SK-N-SH (cell line): ENCODE data around the gene MGA. TPM values are rescaled to one million over a fixed set of nuclear protein-coding genes. Genes with fewer than 3 reads are reported as not detected.

Experiments
- CTCF ChIA-PET: fragments of 300-600, 350-600 bp; formaldehyde crosslinking; extraction: SDS; loops from one replicate; lab custom pipeline; 2021; lab: Yijun Ruan, JAX
- POLR2A ChIA-PET: fragments of 350-600 bp; sonication (Branson Sonifier 250); formaldehyde crosslinking; extraction: SDS; loops from one replicate; lab custom pipeline; 2020; ENCODE audit warnings: antibody characterized with exemption, inconsistent platforms; lab: Yijun Ruan, JAX
- DNase-seq: peaks from one replicate; pipeline ENCODE4 v3.0.0; 2012
- H2AFZ ChIP-seq: fragments of 200-600 bp; sonication (generic); 2 replicates; pipeline ENCODE4 v1.8.1; 2016; ENCODE audit warnings: antibody characterized with exemption, mild to moderate bottlenecking, low read depth
- H3F3A ChIP-seq: fragments of 200-600 bp; sonication (generic); replicated peaks from 2 replicates; pipeline ENCODE3; 2016; ENCODE audit warnings: antibody characterized with exemption, mild to moderate bottlenecking; ENCODE audit not compliant: insufficient read depth
- H3K27ac ChIP-seq, 2 experiments: fragments of 200-500 bp in 1 of 2; fragments of 200-600 bp in 1 of 2; sonication (Bioruptor generic) in 1 of 2; sonication (generic), shearing (Covaris generic) in 1 of 2; 2 replicates each; pipeline versions ENCODE4 v1.5.1 to v1.6.1; 2014 to 2016; ENCODE audit warnings: low read depth in 2 of 2, inconsistent platforms in 1 of 2, low read length in 1 of 2, mild to moderate bottlenecking in 1 of 2, mixed read lengths in 1 of 2
- H3K27me3 ChIP-seq: fragments of 200-600 bp; sonication (generic), shearing (Covaris generic); 2 replicates; pipeline ENCODE4 v1.6.1; 2016; ENCODE audit warnings: mixed run types; ENCODE audit not compliant: insufficient read depth
- H3K36me3 ChIP-seq, 2 experiments: fragments of 200-500 bp in 1 of 2; fragments of 200-600 bp in 1 of 2; sonication (Bioruptor generic) in 1 of 2; sonication (generic) in 1 of 2; replicated peaks in 1 of 2; 2 replicates each; pipeline versions ENCODE3 to v1.5.1; 2014 to 2016; ENCODE audit warnings: low read length in 1 of 2, mild to moderate bottlenecking in 1 of 2; ENCODE audit not compliant: insufficient read depth in 2 of 2, control insufficient read depth in 1 of 2
- H3K4me1 ChIP-seq, 2 experiments: fragments of 200-500 bp in 1 of 2; fragments of 200-600 bp in 1 of 2; sonication (Bioruptor generic) in 1 of 2; sonication (generic), shearing (Covaris generic) in 1 of 2; 2 replicates each; pipeline versions ENCODE4 v1.5.1 to v1.6.1; 2014 to 2016; ENCODE audit warnings: low read depth in 1 of 2, low read length in 1 of 2, mixed run types in 1 of 2; ENCODE audit not compliant: insufficient read depth in 2 of 2, control insufficient read depth in 1 of 2
- H3K4me2 ChIP-seq: fragments of 200-600 bp; sonication (generic), shearing (Covaris generic); 2 replicates; pipeline ENCODE4 v1.6.1; 2017; ENCODE audit warnings: mixed run types
- H3K4me3 ChIP-seq, 2 experiments: fragments of 200-500 bp in 1 of 2; fragments of 200-600 bp in 1 of 2; sonication (Bioruptor generic) in 1 of 2; sonication (generic), shearing (Covaris generic) in 1 of 2; 2 replicates each; pipeline versions ENCODE4 v1.5.1 to v1.8.1; 2014 to 2016; ENCODE audit warnings: low read depth in 2 of 2, inconsistent platforms in 1 of 2, low read length in 1 of 2, mild to moderate bottlenecking in 1 of 2, mixed read lengths in 1 of 2, moderate library complexity in 1 of 2
- H3K79me2 ChIP-seq: fragments of 200-600 bp; sonication (generic); 2 replicates; pipeline ENCODE4 v1.8.1; 2017; ENCODE audit warnings: mild to moderate bottlenecking; ENCODE audit not compliant: insufficient read depth
- H3K9ac ChIP-seq: fragments of 200-600 bp; sonication (generic); 2 replicates; pipeline ENCODE4 v1.6.1; 2017; ENCODE audit warnings: mixed run types
- H3K9me2 ChIP-seq: fragments of 200-600 bp; sonication (generic); 2 replicates; pipeline ENCODE4 v1.6.1; 2017; ENCODE audit warnings: mixed run types
- H3K9me3 ChIP-seq: fragments of 200-600 bp; sonication (generic); 2 replicates; pipeline ENCODE4 v1.6.1; 2017; ENCODE audit warnings: mixed run types, mild to moderate bottlenecking, moderate library complexity
- H4K20me1 ChIP-seq: fragments of 200-600 bp; sonication (generic); 2 replicates; pipeline ENCODE4 v1.6.1; 2017; ENCODE audit warnings: mild to moderate bottlenecking, mixed run types; ENCODE audit not compliant: insufficient read depth
- MXI1 ChIP-seq: IDR thresholded peaks from 2 replicates; pipeline ENCODE4 v1.6.1; 2012; ENCODE audit warnings: mild to moderate bottlenecking, low read depth, low read length, improper control_type of control experiment
- NRF1 ChIP-seq: IDR thresholded peaks from 2 replicates; pipeline ENCODE4 v1.6.1; 2012; ENCODE audit warnings: low read depth, mild to moderate bottlenecking, low read length
- PBX3 ChIP-seq: IDR thresholded peaks from 2 replicates; pipeline ENCODE4; 2012
- TAF1 ChIP-seq: IDR thresholded peaks from 2 replicates; pipeline ENCODE4 v1.6.1; 2012; ENCODE audit warnings: low read depth, mild to moderate bottlenecking, low read length, moderate library complexity, borderline replicate concordance
- TCF12 ChIP-seq: IDR thresholded peaks from 2 replicates; pipeline ENCODE4 v1.4.0; 2012
- USF1 ChIP-seq: IDR thresholded peaks from 2 replicates; pipeline ENCODE4 v1.4.0; 2012; ENCODE audit warnings: low read depth, borderline replicate concordance
- WGBS: methylation state at CpG from one replicate; pipeline ENCODE4 v1.1.6; 2017; ENCODE audit warnings: low lambda C conversion rate; 5-methylcytosine and 5-hydroxymethylcytosine counted together
- polyA plus RNA-seq, 3 experiments: library from polyadenylated mRNA; depleted of rRNA; stranded (reverse); fragments of >200 nt; gene quantifications; 2 replicates each; pipeline ENCODE4 v1.2.3, GENCODE V29; 2012
- TF ChIP-seq, protein P1 (sequence below): fragments of 150-350 bp; IDR thresholded peaks from 2 replicates; pipeline ENCODE4 v1.6.1; 2016; ENCODE audit warnings: mild to moderate bottlenecking, low read depth, low read length
- TF ChIP-seq, protein P2 (sequence below): IDR thresholded peaks from 2 replicates; pipeline ENCODE4 v1.6.1; 2012; ENCODE audit warnings: mild to moderate bottlenecking, low read depth, low read length, moderate library complexity

MGA gene
- polyA plus RNA-seq, 1 of the 3 experiments (the other 2 are of a cell fraction) = 2.3 TPM

GRCh38 chr15:41820791-41821423, 160.7 kb downstream of the MGA start (continued):
- TF ChIP-seq PBX3 = no peak
- no peak for TF ChIP-seq NRF1
- TF ChIP-seq, protein P1, sequence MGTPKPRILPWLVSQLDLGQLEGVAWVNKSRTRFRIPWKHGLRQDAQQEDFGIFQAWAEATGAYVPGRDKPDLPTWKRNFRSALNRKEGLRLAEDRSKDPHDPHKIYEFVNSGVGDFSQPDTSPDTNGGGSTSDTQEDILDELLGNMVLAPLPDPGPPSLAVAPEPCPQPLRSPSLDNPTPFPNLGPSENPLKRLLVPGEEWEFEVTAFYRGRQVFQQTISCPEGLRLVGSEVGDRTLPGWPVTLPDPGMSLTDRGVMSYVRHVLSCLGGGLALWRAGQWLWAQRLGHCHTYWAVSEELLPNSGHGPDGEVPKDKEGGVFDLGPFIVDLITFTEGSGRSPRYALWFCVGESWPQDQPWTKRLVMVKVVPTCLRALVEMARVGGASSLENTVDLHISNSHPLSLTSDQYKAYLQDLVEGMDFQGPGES = no peak
- TF ChIP-seq TCF12 = no peak

- no peak overlapping the region for H3K4me2 ChIP-seq
- no peak overlapping the region for H3K4me3 ChIP-seq
- H3F3A ChIP-seq = no peaks in the 10 kb centered on the region
- H3K9me3 ChIP-seq = no peaks in the 10 kb centered on the region
- H3K4me1 ChIP-seq = no peaks in the 10 kb centered on the region
- POLR2A ChIA-PET = no interaction called here
- H3K36me3 ChIP-seq = peaks cover 0 to 67% of the 10 kb centered on the region in 2 experiments
- H3K79me2 ChIP-seq = no peaks in the 10 kb centered on the region
- H2AFZ ChIP-seq = no peak overlapping the region
- no peaks in the 10 kb centered on the region for H3K9me2 ChIP-seq
- H3K27ac ChIP-seq = no peak overlapping the region
- 89% methylated on average over 3 of the region's 4 CpGs for WGBS
- H3K9ac ChIP-seq = no peak overlapping the region
- no peak for TF ChIP-seq TAF1
- no peak for TF ChIP-seq PBX3
- TF ChIP-seq, protein P2, sequence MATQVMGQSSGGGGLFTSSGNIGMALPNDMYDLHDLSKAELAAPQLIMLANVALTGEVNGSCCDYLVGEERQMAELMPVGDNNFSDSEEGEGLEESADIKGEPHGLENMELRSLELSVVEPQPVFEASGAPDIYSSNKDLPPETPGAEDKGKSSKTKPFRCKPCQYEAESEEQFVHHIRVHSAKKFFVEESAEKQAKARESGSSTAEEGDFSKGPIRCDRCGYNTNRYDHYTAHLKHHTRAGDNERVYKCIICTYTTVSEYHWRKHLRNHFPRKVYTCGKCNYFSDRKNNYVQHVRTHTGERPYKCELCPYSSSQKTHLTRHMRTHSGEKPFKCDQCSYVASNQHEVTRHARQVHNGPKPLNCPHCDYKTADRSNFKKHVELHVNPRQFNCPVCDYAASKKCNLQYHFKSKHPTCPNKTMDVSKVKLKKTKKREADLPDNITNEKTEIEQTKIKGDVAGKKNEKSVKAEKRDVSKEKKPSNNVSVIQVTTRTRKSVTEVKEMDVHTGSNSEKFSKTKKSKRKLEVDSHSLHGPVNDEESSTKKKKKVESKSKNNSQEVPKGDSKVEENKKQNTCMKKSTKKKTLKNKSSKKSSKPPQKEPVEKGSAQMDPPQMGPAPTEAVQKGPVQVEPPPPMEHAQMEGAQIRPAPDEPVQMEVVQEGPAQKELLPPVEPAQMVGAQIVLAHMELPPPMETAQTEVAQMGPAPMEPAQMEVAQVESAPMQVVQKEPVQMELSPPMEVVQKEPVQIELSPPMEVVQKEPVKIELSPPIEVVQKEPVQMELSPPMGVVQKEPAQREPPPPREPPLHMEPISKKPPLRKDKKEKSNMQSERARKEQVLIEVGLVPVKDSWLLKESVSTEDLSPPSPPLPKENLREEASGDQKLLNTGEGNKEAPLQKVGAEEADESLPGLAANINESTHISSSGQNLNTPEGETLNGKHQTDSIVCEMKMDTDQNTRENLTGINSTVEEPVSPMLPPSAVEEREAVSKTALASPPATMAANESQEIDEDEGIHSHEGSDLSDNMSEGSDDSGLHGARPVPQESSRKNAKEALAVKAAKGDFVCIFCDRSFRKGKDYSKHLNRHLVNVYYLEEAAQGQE = no peak
- TF ChIP-seq MXI1 = no peak
- TF ChIP-seq USF1 = no peak
- DNase-seq = no peak
- no peaks in the 10 kb centered on the region for H4K20me1 ChIP-seq
- CTCF ChIA-PET = interaction anchor here (1.6 to 8.6 kb wide), 4 partner anchors 11 to 218 kb away, joined by 5 to 66 read pairs (median 14); partner anchors contain the start of gene MAPKBP1
- no peaks in the 10 kb centered on the region for H3K27me3 ChIP-seq
These were observed 161.6 kb downstream of the MGA start for GRCh38 chr15:41821831-41822230.
